GM19035 (cell line): Measurements from ENCODE around the gene ZNF750.

Source experiments
- ATAC-seq: cut with Tn5 transposase; IDR thresholded peaks from one replicate; pipeline ENCODE4 v1.9.1; 2021; ENCODE audit not compliant: unreplicated experiment

Gene ZNF750

GRCh38 chr17:82873521-82873920, 33.7 kb upstream of the ZNF750 start:
- ATAC-seq, result no peak

- ATAC-seq, result no peak
Measured at GRCh38 chr17:82872591-82873520, 33.0 kb upstream of the ZNF750 start.

GRCh38 chr17:82871776-82872561, 32.1 kb upstream of the ZNF750 start:
- ATAC-seq, result no peak

- ATAC-seq, result no peak
Measured at GRCh38 chr17:82871056-82871775, 31.4 kb upstream of the ZNF750 start.

- ATAC-seq, result no peak
Measured at GRCh38 chr17:82870541-82870940, 30.7 kb upstream of the ZNF750 start.

- ATAC-seq, result no peak
Measured at GRCh38 chr17:82870091-82870491, 30.3 kb upstream of the ZNF750 start.

- no peak for ATAC-seq
Measured at GRCh38 chr17:82869536-82869935, 29.7 kb upstream of the ZNF750 start.

GRCh38 chr17:82868715-82869131, 28.9 kb upstream of the ZNF750 start:
- no peak for ATAC-seq

GRCh38 chr17:82867763-82868325, 28.0 kb upstream of the ZNF750 start:
- ATAC-seq, result no peak

- ATAC-seq, result no peak
Measured at GRCh38 chr17:82866590-82867191, 26.9 kb upstream of the ZNF750 start.

- ATAC-seq, result no peak
Measured at GRCh38 chr17:82865774-82866395, 26.1 kb upstream of the ZNF750 start.

GRCh38 chr17:82865274-82865673, 25.5 kb upstream of the ZNF750 start:
- ATAC-seq, result no peak

- ATAC-seq, result peak; percentile 2
Measured at GRCh38 chr17:82864713-82865248, 25.0 kb upstream of the ZNF750 start.

- ATAC-seq, result peak; percentile 83
Measured at GRCh38 chr17:82863941-82864712, 24.3 kb upstream of the ZNF750 start.

GRCh38 chr17:82863383-82863940, 23.6 kb upstream of the ZNF750 start:
- no peak for ATAC-seq

- ATAC-seq, result no peak
Measured at GRCh38 chr17:82862737-82863382, 23.0 kb upstream of the ZNF750 start.

GRCh38 chr17:82862191-82862590, 22.4 kb upstream of the ZNF750 start:
- no peak for ATAC-seq

GRCh38 chr17:82861393-82861775, 21.6 kb upstream of the ZNF750 start:
- ATAC-seq, result no peak
